OCI-LY7 (cell line): ENCODE data around the gene PSD2. TPM values are rescaled to one million over a fixed set of nuclear protein-coding genes. Genes with fewer than 3 reads are reported as not detected.

Source experiments
- BruUV-seq: library from RNA; stranded (reverse); fragments of 400-500 nt; replicated peaks from 2 replicates; lab custom pipeline; 2021; lab: Mats Ljungman, UMichigan
- CTCF ChIA-PET: fragments of 300-600 bp; sonication (Branson Sonifier 250); formaldehyde crosslinking; loops from one replicate; lab custom pipeline; 2022; ENCODE audit warnings: antibody characterized with exemption; ENCODE audit not compliant: unreplicated experiment; lab: Charles Lee
- POLR2A ChIA-PET: fragments of 300-600 bp; sonication (Branson Sonifier 250); formaldehyde crosslinking; loops from one replicate; lab custom pipeline; 2022; ENCODE audit warnings: antibody characterized with exemption; lab: Charles Lee
- DNase-seq: peaks from one replicate; pipeline ENCODE4 v3.0.0-alpha.2; 2015; ENCODE audit warnings: low spot score
- H2AFZ ChIP-seq: fragments of 200-600 bp; sonication (generic), shearing (Covaris generic); 2 replicates; pipeline ENCODE4 v1.6.1; 2014; ENCODE audit warnings: mild to moderate bottlenecking, antibody characterized with exemption, low read length, moderate library complexity
- H3K27ac ChIP-seq: fragments of 200-600 bp; sonication (generic); 2 replicates; pipeline ENCODE4 v1.5.1; 2014; ENCODE audit warnings: mixed run types, low read depth, mild to moderate bottlenecking, moderate library complexity, low read length, inconsistent platforms; ENCODE audit not compliant: poor library complexity, severe bottlenecking
- H3K36me3 ChIP-seq: fragments of 200-600 bp; sonication (generic); 2 replicates; pipeline ENCODE4 v1.6.1; 2014; ENCODE audit warnings: mild to moderate bottlenecking, antibody characterized with exemption, low read length, moderate library complexity, mixed read lengths; ENCODE audit not compliant: insufficient read depth
- H3K4me1 ChIP-seq: fragments of 200-600 bp; sonication (generic); 2 replicates; pipeline ENCODE4 v1.5.1; 2014; ENCODE audit warnings: mild to moderate bottlenecking, low read length; ENCODE audit not compliant: insufficient read depth, poor library complexity, severe bottlenecking
- H3K4me2 ChIP-seq: fragments of 200-600 bp; sonication (generic); 2 replicates; pipeline ENCODE4 v1.6.1; 2014; ENCODE audit warnings: mild to moderate bottlenecking, low read length
- H3K4me3 ChIP-seq: fragments of 200-600 bp; sonication (generic); 2 replicates; pipeline ENCODE4 v1.5.1; 2014; ENCODE audit warnings: mild to moderate bottlenecking, low read depth, low read length; ENCODE audit not compliant: poor library complexity, severe bottlenecking
- H3K79me2 ChIP-seq: fragments of 200-600 bp; sonication (generic); 2 replicates; pipeline ENCODE4 v1.6.1; 2016; ENCODE audit warnings: low read depth, mild to moderate bottlenecking, low read length, moderate library complexity, mixed read lengths; ENCODE audit not compliant: insufficient read depth
- H3K9me2 ChIP-seq: fragments of 200-600 bp; sonication (generic); 2 replicates; pipeline ENCODE4 v1.6.1; 2016; ENCODE audit warnings: mild to moderate bottlenecking, low read length, mixed read lengths; ENCODE audit not compliant: insufficient read depth
- H3K9me3 ChIP-seq: fragments of 200-600 bp; sonication (generic); 2 replicates; pipeline ENCODE4 v1.6.1; 2014; ENCODE audit warnings: mild to moderate bottlenecking, mixed run types, low read length, mixed read lengths
- H4K20me1 ChIP-seq: fragments of 200-600 bp; sonication (generic); 2 replicates; pipeline ENCODE4 v1.6.1; 2014; ENCODE audit warnings: mild to moderate bottlenecking, antibody characterized with exemption, low read length, moderate library complexity, mixed read lengths; ENCODE audit not compliant: insufficient read depth
- EZH2phosphoT487 ChIP-seq: fragments of 200-600 bp; sonication (generic); IDR thresholded peaks from 2 replicates; pipeline ENCODE4 v1.6.1; 2018; ENCODE audit warnings: low read depth, borderline replicate concordance, mild to moderate bottlenecking, mixed run types, antibody characterized with exemption, low read length, moderate library complexity, mixed read lengths
- intact Hi-C: fragments of 100-400 bp; cut with micrococcal nuclease; formaldehyde crosslinking; loops from one replicate; pipeline ENCODE4 v1.10.0; 2022; ENCODE audit not compliant: unreplicated experiment
- total RNA-seq, 2 experiments: library from RNA; depleted of rRNA in 1 of 2; stranded (reverse); fragments of >200 nt in 1 of 2; shearing (Covaris generic) in 1 of 2; gene quantifications; 2 replicates each; pipeline ENCODE4 v1.2.3, GENCODE V29; 2014 to 2022
- TF ChIP-seq, protein P1 (sequence below): fragments of 200-600 bp; sonication (generic); conservative IDR thresholded peaks from 2 replicates; pipeline ENCODE4 v1.5.1; 2014; ENCODE audit warnings: mild to moderate bottlenecking, antibody characterized with exemption, low read length, moderate library complexity, mixed read lengths

The PSD2 gene
- total RNA-seq, 2 experiments from 2014 or later = 0.11 to 0.13 TPM

DNA sequence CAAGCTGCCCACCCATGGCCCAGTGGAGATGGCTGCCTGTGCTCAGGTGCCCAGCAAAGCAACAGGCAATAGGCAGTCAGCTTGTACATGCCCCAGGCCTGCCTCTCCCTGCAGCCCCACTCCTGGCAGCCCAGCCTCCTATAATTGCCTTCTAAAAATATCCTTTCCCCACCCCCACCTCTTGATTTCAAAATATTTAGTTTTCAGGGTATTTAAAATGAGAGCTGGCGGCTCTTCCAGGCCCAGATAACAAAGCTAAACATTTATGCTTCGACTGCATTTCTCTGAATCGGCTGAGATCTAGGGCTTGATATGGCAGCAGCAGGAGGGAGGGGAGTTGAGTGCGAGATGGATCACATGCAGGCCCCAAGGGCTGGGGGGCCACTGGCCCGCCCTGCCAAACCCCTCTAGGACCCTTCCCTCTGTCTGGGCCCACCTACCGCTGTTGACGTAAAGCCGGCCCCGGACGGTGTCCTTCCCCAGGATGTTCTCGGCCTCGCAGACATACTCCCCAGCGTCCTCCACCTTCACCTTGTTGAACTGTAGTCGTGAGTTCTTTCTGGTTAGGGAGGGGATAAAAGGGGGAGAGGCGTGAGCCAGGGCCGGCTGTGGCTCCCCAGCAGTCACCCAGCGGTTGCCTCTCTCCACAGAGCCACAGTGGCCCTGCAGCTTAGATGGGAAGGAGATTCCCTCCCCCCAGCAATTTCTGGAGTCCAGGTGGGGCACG is 85.0 kb downstream of the PSD2 start:
- no TSS peak for BruUV-seq
- no peak overlapping the region for H3K4me2 ChIP-seq
- no peak overlapping the region for H3K4me3 ChIP-seq
- CTCF ChIA-PET = no interaction called here
- no peaks in the 10 kb centered on the region for H3K79me2 ChIP-seq
- POLR2A ChIA-PET = interaction anchor here (0.6 kb wide), 2 partner anchors 14 to 1319 kb away, joined by 3 to 4 read pairs; partner anchors contain the start of gene PCDHB11
- TF ChIP-seq EZH2phosphoT487 = no peak
- TF ChIP-seq, protein P1, sequence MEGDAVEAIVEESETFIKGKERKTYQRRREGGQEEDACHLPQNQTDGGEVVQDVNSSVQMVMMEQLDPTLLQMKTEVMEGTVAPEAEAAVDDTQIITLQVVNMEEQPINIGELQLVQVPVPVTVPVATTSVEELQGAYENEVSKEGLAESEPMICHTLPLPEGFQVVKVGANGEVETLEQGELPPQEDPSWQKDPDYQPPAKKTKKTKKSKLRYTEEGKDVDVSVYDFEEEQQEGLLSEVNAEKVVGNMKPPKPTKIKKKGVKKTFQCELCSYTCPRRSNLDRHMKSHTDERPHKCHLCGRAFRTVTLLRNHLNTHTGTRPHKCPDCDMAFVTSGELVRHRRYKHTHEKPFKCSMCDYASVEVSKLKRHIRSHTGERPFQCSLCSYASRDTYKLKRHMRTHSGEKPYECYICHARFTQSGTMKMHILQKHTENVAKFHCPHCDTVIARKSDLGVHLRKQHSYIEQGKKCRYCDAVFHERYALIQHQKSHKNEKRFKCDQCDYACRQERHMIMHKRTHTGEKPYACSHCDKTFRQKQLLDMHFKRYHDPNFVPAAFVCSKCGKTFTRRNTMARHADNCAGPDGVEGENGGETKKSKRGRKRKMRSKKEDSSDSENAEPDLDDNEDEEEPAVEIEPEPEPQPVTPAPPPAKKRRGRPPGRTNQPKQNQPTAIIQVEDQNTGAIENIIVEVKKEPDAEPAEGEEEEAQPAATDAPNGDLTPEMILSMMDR = no peak
- H3K36me3 ChIP-seq = no peaks in the 10 kb centered on the region
- no peak overlapping the region for H2AFZ ChIP-seq
- intact Hi-C loops = no loop called here
- no peak for DNase-seq
- no peaks in the 10 kb centered on the region for H4K20me1 ChIP-seq
- no peaks in the 10 kb centered on the region for H3K9me2 ChIP-seq
- H3K9me3 ChIP-seq = no peaks in the 10 kb centered on the region
- no peak overlapping the region for H3K27ac ChIP-seq
- no peaks in the 10 kb centered on the region for H3K4me1 ChIP-seq

DNA sequence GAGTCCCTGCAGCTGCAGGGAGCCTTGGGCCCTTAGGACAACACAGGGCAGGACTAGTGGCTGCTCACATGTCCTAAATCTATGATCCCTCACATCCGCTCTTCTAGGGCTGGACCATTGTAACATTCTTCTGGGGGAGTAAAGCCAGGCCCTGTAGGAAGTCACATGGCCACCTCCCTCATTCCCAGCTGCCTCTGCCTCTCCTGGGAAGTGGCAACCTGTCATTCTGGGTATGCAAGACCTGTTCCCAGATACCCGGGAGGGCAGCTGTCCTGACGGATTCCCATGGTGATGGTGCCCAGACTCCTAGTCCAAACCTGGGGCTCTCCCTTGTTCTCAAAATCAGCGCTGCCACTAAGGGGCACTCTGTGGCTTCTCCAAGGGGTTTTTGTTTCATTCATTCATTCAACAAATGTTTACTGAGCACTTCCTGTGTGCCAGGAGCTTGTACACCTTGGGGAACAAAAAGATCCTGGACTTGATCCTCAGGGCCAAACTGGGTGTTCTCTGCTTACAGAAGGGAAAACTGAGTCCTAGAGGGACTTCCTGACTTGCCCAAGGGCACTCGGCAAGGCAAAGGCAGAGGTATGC is 85.6 kb downstream of the PSD2 start:
- no peaks in the 10 kb centered on the region for H3K36me3 ChIP-seq
- H3K27ac ChIP-seq = no peak overlapping the region
- POLR2A ChIA-PET = interaction anchor here (0.7 kb wide), 1 partner anchor 19 kb away, joined by 3 read pairs; no protein-coding TSS in a partner anchor
- no peaks in the 10 kb centered on the region for H3K9me2 ChIP-seq
- no peak for DNase-seq
- TF ChIP-seq, protein P1 = no peak
- TF ChIP-seq EZH2phosphoT487 = no peak
- BruUV-seq = no TSS peak
- H2AFZ ChIP-seq = no peak overlapping the region
- intact Hi-C loops = no loop called here
- no peaks in the 10 kb centered on the region for H4K20me1 ChIP-seq
- H3K4me2 ChIP-seq = no peak overlapping the region
- no peak overlapping the region for H3K4me3 ChIP-seq
- H3K4me1 ChIP-seq = no peaks in the 10 kb centered on the region
- CTCF ChIA-PET = interaction anchor here (1.0 kb wide), 1 partner anchor 9 kb away, joined by 4 read pairs; no protein-coding TSS in a partner anchor
- H3K79me2 ChIP-seq = no peaks in the 10 kb centered on the region
- no peaks in the 10 kb centered on the region for H3K9me3 ChIP-seq

DNA sequence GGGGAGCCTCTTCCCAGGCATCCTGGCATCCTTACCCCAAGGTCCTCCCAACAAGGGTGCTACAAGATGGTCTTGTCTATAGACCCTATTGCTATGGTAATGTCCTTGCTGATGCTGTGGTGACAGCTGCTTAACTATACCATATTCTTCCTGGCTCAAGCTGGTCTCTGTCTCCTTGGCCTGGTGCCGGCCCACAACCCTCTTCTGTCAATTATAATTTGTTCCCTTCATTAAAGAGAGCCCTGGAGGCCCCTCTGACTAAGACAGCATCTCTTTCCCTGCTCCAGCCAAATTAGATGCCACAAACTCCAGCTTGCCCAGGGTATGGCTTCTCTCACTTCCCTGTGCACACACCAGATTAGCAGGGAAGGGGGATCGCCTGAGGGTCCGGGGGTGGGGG is 86.7 kb downstream of the PSD2 start:
- TF ChIP-seq EZH2phosphoT487 = no peak
- TF ChIP-seq, protein P1 = no peak
- no peaks in the 10 kb centered on the region for H3K36me3 ChIP-seq
- ChIA-PET POLR2A (no interaction called here), CTCF (interaction anchor here (1.0 kb wide), 1 partner anchor 10 kb away, joined by 4 read pairs; no protein-coding TSS in a partner anchor)
- no peak overlapping the region for H3K4me3 ChIP-seq
- no peaks in the 10 kb centered on the region for H3K9me2 ChIP-seq
- no peaks in the 10 kb centered on the region for H3K79me2 ChIP-seq
- H3K27ac ChIP-seq = no peak overlapping the region
- H4K20me1 ChIP-seq = no peaks in the 10 kb centered on the region
- DNase-seq = no peak
- intact Hi-C loops = no loop called here
- H2AFZ ChIP-seq = no peak overlapping the region
- H3K4me2 ChIP-seq = no peak overlapping the region
- no peaks in the 10 kb centered on the region for H3K9me3 ChIP-seq
- no peaks in the 10 kb centered on the region for H3K4me1 ChIP-seq
- no TSS peak for BruUV-seq
